ENCODE measurements around the gene HSPG2. TPM values are rescaled to one million over a fixed set of nuclear protein-coding genes. Genes with fewer than 3 reads are reported as not detected.
A peak's percentile ranks its signal among the peaks of the same experiment; 100 is the strongest.

HSPG2 gene
- total and polyA plus RNA-seq, 2 of the 8 experiments (the other 6 are each of a cell fraction or from before 2014, with no cell fraction given), result 17.8 to 111 TPM

DNA sequence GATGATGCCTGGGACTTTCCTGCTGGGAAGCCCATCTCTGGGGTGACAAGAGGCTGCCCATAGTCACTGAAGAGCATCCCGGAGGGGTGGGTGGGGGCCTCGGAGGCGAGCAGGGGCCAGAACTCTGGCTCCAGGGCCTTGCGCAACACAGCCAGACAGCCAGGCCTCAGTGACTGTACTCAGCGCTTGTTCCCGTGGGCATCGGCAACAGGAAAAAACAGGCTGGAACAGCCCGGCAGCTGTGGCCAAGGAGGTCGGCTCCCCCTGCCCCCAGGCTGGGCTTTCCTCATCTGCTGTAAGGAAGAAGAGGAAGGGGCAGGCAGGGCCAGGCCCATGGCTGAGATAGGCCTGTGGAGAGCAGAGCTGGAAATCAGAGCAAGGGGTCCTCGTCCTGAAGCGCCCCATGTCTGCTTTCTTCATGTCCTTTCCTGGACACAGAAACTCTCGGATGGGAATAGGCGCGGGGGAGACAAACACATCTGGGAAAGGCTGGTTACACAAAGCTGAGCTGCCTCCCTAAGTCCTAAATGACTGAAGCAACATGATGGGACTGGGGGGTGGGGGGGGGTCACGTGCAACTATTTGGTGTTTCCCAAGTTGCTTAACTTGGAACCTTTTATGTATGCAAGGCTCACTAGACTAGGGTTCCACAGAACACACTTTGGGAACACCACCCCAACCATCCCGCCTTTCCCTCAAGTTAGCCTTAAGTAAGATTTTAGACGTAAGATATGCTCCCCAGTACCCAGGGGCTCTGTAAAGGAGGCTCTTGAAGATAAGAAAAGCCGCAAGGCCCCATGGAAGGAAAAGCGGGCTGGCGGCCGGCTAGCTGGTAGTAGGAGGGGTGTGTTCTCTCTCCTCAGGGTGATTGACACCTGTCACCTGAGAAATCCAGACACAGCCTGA lies 30.7 kb downstream of the HSPG2 start:
- Histone ChIP-seq H2BK5ac (ENCODE audit: low read depth, low read length) (no peak overlapping the region), H3K14ac (ENCODE audit: insufficient read length) (no peak overlapping the region), H4K5ac (ENCODE audit: insufficient read length, low read depth, low read length) (no peak overlapping the region), H3K9ac (replicated peaks in 1 of 4; ENCODE audit: extremely low read depth in 1 of 4, low read depth in 3 of 4, low read length in 3 of 4) (no peak overlapping the region), H3K4me3 (ENCODE audit: extremely low read depth in 1 of 4, insufficient read depth in 2 of 4, low read depth in 3 of 4, low read length in 4 of 4) (no peak overlapping the region), H3K4me1 (replicated peaks in 1 of 4; ENCODE audit: control insufficient read depth in 3 of 4, insufficient read depth in 4 of 4, low read length in 3 of 4) (peaks cover 5 to 27% (median 16%) of the 10 kb centered on the region in 4 experiments), H2AK5ac (ENCODE audit: low read depth, low read length) (no peak overlapping the region), H2BK15ac (ENCODE audit: low read length) (no peak overlapping the region), H4K91ac (replicated peaks; ENCODE audit: insufficient read length, low read length) (no peak overlapping the region), H3K4me2 (ENCODE audit: insufficient read depth in 1 of 2, low read depth in 2 of 2, low read length in 2 of 2) (no peak overlapping the region), H2AFZ (ENCODE audit: low read length) (no peak overlapping the region), H3K79me1 (ENCODE audit: low read depth, low read length) (no peaks in the 10 kb centered on the region; the same call in 1 of the 2 replicates), H3K27me3 (replicated peaks in 1 of 4; ENCODE audit: control insufficient read depth in 3 of 4, extremely low read depth in 1 of 4, insufficient read depth in 3 of 4, low read length in 3 of 4) (no peaks in the 10 kb centered on the region), H3K18ac (ENCODE audit: extremely low read depth, low read length) (no peak overlapping the region), H3K4ac (replicated peaks; ENCODE audit: insufficient read length, low read depth, low read length) (no peak overlapping the region), H4K8ac (ENCODE audit: extremely low read depth, insufficient read depth, low read length) (peak overlapping the region; percentile 32; the same call in 1 of the 2 replicates), H3K27ac (ENCODE audit: low read depth, low read length) (no peak overlapping the region), H3K36me3 (ENCODE audit: control insufficient read depth in 2 of 4, insufficient read depth in 4 of 4, low read length in 3 of 4) (no peaks in the 10 kb centered on the region; a peak in 1 of 8 replicates), H3K79me2 (ENCODE audit: control insufficient read depth in 1 of 2, insufficient read depth in 2 of 2, low read length in 2 of 2) (no peaks in the 10 kb centered on the region; a peak in 1 of 4 replicates), H3K56ac (replicated peaks; ENCODE audit: insufficient read length, low read depth, low read length) (no peak overlapping the region), H3K23ac (ENCODE audit: insufficient read length) (no peak overlapping the region), H2BK12ac (ENCODE audit: low read depth, low read length) (no peak overlapping the region), H2BK20ac (ENCODE audit: low read length) (no peak overlapping the region), H4K20me1 (replicated peaks in 1 of 2; ENCODE audit: control insufficient read depth in 1 of 2, insufficient read depth in 2 of 2, low read length in 2 of 2) (peaks cover 1 to 6% of the 10 kb centered on the region in 2 experiments), H3K23me2 (ENCODE audit: low read depth, low read length) (peaks cover 2% of the 10 kb centered on the region), H3K9me3 (ENCODE audit: insufficient read depth in 2 of 2, low read depth in 1 of 2, low read length in 1 of 2) (no peaks in the 10 kb centered on the region), H2BK120ac (replicated peaks; ENCODE audit: low read depth, low read length) (no peak overlapping the region)
- ChIA-PET POLR2A (ENCODE audit: partially characterized antibody) (interaction anchor here (1.0 to 8.3 kb wide), 3 partner anchors 8 to 15 kb away, joined by 3 to 72 read pairs (median 5); no protein-coding TSS in a partner anchor), CTCF (ENCODE audit: partially characterized antibody) (interaction anchor here (1.9 kb wide), 1 partner anchor 11 kb away, joined by 4 read pairs; no protein-coding TSS in a partner anchor)
- 92% methylated on average over 21 of the region's 21 CpGs; no CpG with 5 or more reads in 1 of the 2 experiments for WGBS, 2 experiments (ENCODE audit: extremely low coverage in 1 of 2, insufficient coverage in 1 of 2, insufficient read length in 1 of 2, insufficient replicate concordance in 2 of 2, low coverage in 1 of 2, low lambda C conversion rate in 2 of 2, missing lambda C conversion rate in 1 of 2)
- no peak for FAIRE-seq
- DNase-seq (ENCODE audit: low read depth in 1 of 2, low spot score in 2 of 2), result no peak
- TF ChIP-seq, protein P1, sequence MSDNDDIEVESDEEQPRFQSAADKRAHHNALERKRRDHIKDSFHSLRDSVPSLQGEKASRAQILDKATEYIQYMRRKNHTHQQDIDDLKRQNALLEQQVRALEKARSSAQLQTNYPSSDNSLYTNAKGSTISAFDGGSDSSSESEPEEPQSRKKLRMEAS (IDR thresholded peaks at IDR 0.05), result no peak
- TF ChIP-seq CEBPB (IDR thresholded peaks at IDR 0.05; ENCODE audit: low read depth, low read length), result peak; percentile 65
- no peak for TF ChIP-seq BRCA1 (IDR thresholded peaks at IDR 0.05; ENCODE audit: low read depth, low read length)
- no peak for TF ChIP-seq YY1 (IDR thresholded peaks at IDR 0.05; ENCODE audit: low read depth, low read length)
- no peak for TF ChIP-seq BCL11A (IDR thresholded peaks at IDR 0.05; ENCODE audit: low read depth in 2 of 2, low read length in 2 of 2)
